ENCODE data around the gene RAD51AP1. TPM values are rescaled to one million over a fixed set of nuclear protein-coding genes. Genes with fewer than 3 reads are reported as not detected.

The RAD51AP1 gene
- total RNA-seq: 10 to 100 TPM; 30.3 to 35.5 TPM

GRCh38 chr12:4538207-4539160 is at the start of gene RAD51AP1:
Gene RAD51AP1, plus strand, starts transcription at chr12:4538890. Its CDS starts 50 bp downstream, at chr12:4538940.

GRCh38 chr12:4562034-4562657 is 23.5 kb downstream of the RAD51AP1 start, which contains the start of gene DYRK4:
Gene DYRK4, plus strand, starts transcription at chr12:4562208. Its CDS starts 38 bp downstream, at chr12:4562246.

Other genes starting within 250 kb of the RAD51AP1 start
- gene TIGAR, start 217.7 kb upstream of the RAD51AP1 start, total RNA-seq: 10 to 100 TPM; 14.8 to 16.8 TPM
- gene FGF23, start 159.2 kb upstream of the RAD51AP1 start, total RNA-seq: not detected
- gene FGF6, start 93.1 kb upstream of the RAD51AP1 start, total RNA-seq: not detected
- gene DYRK4, start 23.3 kb downstream of the RAD51AP1 start, total RNA-seq: 10 to 100 TPM; 28.0 to 30.1 TPM
- 1 to 10 TPM; 1.8 to 2.3 TPM for gene AKAP3, start 110.2 kb downstream of the RAD51AP1 start, total RNA-seq
- gene NDUFA9, start 110.2 kb downstream of the RAD51AP1 start, total RNA-seq: 10 to 100 TPM; 82.3 to 82.6 TPM
- gene GALNT8, start 181.5 kb downstream of the RAD51AP1 start, total RNA-seq: under 1 TPM in 1 of 2 experiments, not detected in 1; 0.14 TPM

All from activated naive CD4-positive, alpha-beta T cell treated with anti-CD3 and anti-CD28 coated beads, Interleukin-2, amount 10 ng/mL, durations not matched to agents 5 hours and 36 hours (primary cell).